Heart left ventricle (tissue), 16 donors: ENCODE measurements around the gene RIC8B. TPM values are rescaled to one million over a fixed set of nuclear protein-coding genes. Genes with fewer than 3 reads are reported as not detected.

Experiments used
- ATAC-seq, 4 donors: fragments of 200-7000 bp; cut with Tn5 transposase; one replicate each; pipeline ENCODE4 v1.9.1; 2020 to 2022; ENCODE audit warnings: moderate library complexity in 4 of 4, mild to moderate bottlenecking in 3 of 4, moderate number of reproducible peaks in 1 of 4
- DNase-seq, 5 donors: peaks; one replicate each; pipeline ENCODE4 v3.0.0-alpha.2; 2020
- H3K27ac ChIP-seq, 12 donors: fragments of 200-600 bp; sonication (generic) in 4 of 12; one replicate each; pipeline versions ENCODE4 v1.5.0 to v1.8.0; 2016 to 2022; ENCODE audit warnings: mild to moderate bottlenecking in 2 of 12
- H3K27me3 ChIP-seq, 9 donors: fragments of 200-600 bp; sonication (generic) in 2 of 9; one replicate each; pipeline versions ENCODE4 v1.5.1 to v1.8.0; 2016 to 2022; ENCODE audit warnings: mild to moderate bottlenecking in 3 of 9
- H3K36me3 ChIP-seq, 9 donors: fragments of 200-600 bp; sonication (generic) in 2 of 9; one replicate each; pipeline versions ENCODE4 v1.5.0 to v1.8.0; 2018 to 2022; ENCODE audit warnings: mild to moderate bottlenecking in 2 of 9
- H3K4me1 ChIP-seq, 12 donors: fragments of 200-600 bp; sonication (generic) in 4 of 12; one replicate each; pipeline versions ENCODE4 v1.5.0 to v1.8.0; 2016 to 2022; ENCODE audit warnings: mild to moderate bottlenecking in 3 of 12
- H3K4me3 ChIP-seq, 12 donors: fragments of 200-600 bp; sonication (generic) in 4 of 12; one replicate each; pipeline versions ENCODE4 v1.5.0 to v1.8.0; 2017 to 2022; ENCODE audit warnings: mild to moderate bottlenecking in 9 of 12, moderate library complexity in 4 of 12
- H3K9me3 ChIP-seq, 12 donors: fragments of 200-600 bp; sonication (generic) in 4 of 12; one replicate each; pipeline versions ENCODE4 v1.5.0 to v1.8.0; 2016 to 2022; ENCODE audit warnings: mild to moderate bottlenecking in 1 of 12
- CTCF ChIP-seq, 12 donors: fragments of 200-600 bp; sonication (generic) in 4 of 12; IDR thresholded peaks; one replicate each; pipeline versions ENCODE4 v1.5.0 to v1.8.0; 2018 to 2022; ENCODE audit warnings: antibody characterized with exemption in 12 of 12, mild to moderate bottlenecking in 5 of 12
- POLR2A ChIP-seq, 2 donors: fragments of 450-650 bp; IDR thresholded peaks; one replicate each; pipeline ENCODE4 v1.6.1; 2017; ENCODE audit warnings: antibody characterized with exemption in 2 of 2, mild to moderate bottlenecking in 2 of 2, moderate library complexity in 2 of 2
- WGBS, 4 donors: extraction: QIAGEN DNeasy Blood & Tissue Kit in 2 of 4; methylation state at CpG; one replicate each; pipeline versions ENCODE4 v1.1.5 to v1.1.7; 2013 to 2018; 5-methylcytosine and 5-hydroxymethylcytosine counted together
- intact Hi-C, 10 donors: fragments of 100-400 bp; cut with DNase I; formaldehyde crosslinking; loops; one replicate each; pipeline versions ENCODE4 v1.11.1 to v1.14.2; 2022
- polyA plus RNA-seq, 2 donors: library from polyadenylated mRNA; stranded (reverse); fragments of 200-250 nt; gene quantifications; one replicate each; pipeline ENCODE4 v1.2.3, GENCODE V29; 2013
- total RNA-seq, 9 donors: library from RNA; depleted of rRNA in 2 of 9; stranded (reverse); fragments of >200 nt in 2 of 9; fragmentation: NEBNext Ultra II Directional in 3 of 9; extraction: Animal tissue kit (Norgen Biotek cat#: 25700) in 3 of 9; gene quantifications; one replicate each; pipeline versions ENCODE4 v1.1.0 to v1.2.4, GENCODE V29; 2016 to 2023
- donor health status: ischemic (EF 13 %, LVEDD 7.1; RV severe dilation, severe dysfunction).
- donor health status: healthy with polysubstance abuse.
- donor health status: DM: no; HTN: yes; CAD: no.
- donor health status: DM: no; HTN: no; CAD: no.
- donor health status: ischemic (EF 25% LVEDD 6.9; RV normal size, moderate dysfunction).
- donor health status: ischemic (EF 25% LVEDD 5.7; RV mildly dilated, moderate dysfunction).
- donor health status: healthy.
- donor health status: DM: yes; HTN: yes; CAD: no.
- donor health status: ischemic (EF 35%, LVEDD 5.7; RV mildly dilated, moderate dysfunction).
- donor health status: nonischemic (EF 11% LVEDD 7.7; RV severe dilation, severe dysfunction).
- donor health status: DM: yes; HTN: yes; CAD: no.
- donor health status: PGD.
- donor health status: ischemic (EF 29% LVEDD 5.4; RV normal size, mild dysfunction).
- donor health status: nonischemic (EF 23%, LVEDD 6.1; RV moderate dilation, normal function).

Gene RIC8B
- total and polyA plus RNA-seq, 11 donors, result 6.1 to 27.5 (median 22.7) TPM

DNA sequence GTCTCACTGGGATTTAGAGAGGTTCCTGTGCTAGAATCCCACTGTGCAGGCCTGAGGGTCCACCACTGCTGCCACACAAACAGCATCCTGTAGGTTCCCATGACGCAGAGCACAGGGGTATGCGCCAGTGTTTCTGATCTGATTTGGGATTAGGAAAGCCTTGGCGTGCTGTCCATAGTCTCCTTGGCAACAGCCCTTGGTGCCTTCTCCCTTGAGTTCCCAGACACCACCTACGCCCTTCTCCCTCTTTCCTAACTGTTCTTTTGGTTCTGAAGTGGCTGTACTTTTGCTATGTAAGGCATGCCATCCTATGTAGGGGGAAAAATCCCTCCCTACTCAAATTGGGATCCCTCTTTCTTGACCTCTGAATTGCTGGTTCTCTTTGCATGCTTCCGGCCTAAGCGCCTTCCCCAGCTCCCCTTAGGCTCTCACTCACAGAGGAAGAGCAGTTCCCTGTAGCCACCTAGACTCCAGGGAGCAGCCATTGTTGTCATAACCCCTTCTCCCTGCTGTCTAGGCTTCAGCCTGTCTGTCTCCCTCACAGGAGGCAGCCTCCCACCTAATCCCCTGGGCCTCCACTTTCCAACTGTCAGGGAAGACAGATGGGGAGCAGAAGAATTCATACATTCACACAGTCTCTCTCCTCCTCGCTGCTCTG is 14.8 kb upstream of the RIC8B start:
- no peak for DNase-seq
- intact Hi-C loops, result no loop called here
- WGBS, 4 donors, result 79 to 83% (median 82%) methylated on average over 7 of the region's 7 CpGs
- peak in 3 of 4 donors; percentile 9 to 33 (median 10) for ATAC-seq
- H3K4me3 ChIP-seq, result no peak overlapping the region
- no peaks in the 10 kb centered on the region for H3K27me3 ChIP-seq
- no peaks in the 10 kb centered on the region for H3K36me3 ChIP-seq
- H3K4me1 ChIP-seq, result peaks cover 0 to 35% (median 13%) of the 10 kb centered on the region in 12 donors
- peak overlapping the region in 5 of 12 donors; percentile 23 to 47 (median 40) for H3K27ac ChIP-seq
- TF ChIP-seq POLR2A (IDR thresholded peaks at IDR 0.05), result no peak
- no peak for TF ChIP-seq CTCF (IDR thresholded peaks at IDR 0.05)
- H3K9me3 ChIP-seq, result no peaks in the 10 kb centered on the region

GRCh38 chr12:106760184-106760531 is 14.3 kb upstream of the RIC8B start:
- intact Hi-C loops, result no loop called here
- Histone ChIP-seq H3K27ac (peak overlapping the region in 4 of 12 donors; percentile 23 to 46 (median 37)), H3K4me3 (no peak overlapping the region), H3K27me3 (no peaks in the 10 kb centered on the region), H3K36me3 (no peaks in the 10 kb centered on the region), H3K9me3 (no peaks in the 10 kb centered on the region), H3K4me1 (peaks cover 0 to 35% (median 13%) of the 10 kb centered on the region in 12 donors)
- DNase-seq (no peak), ATAC-seq (peak in 3 of 4 donors; percentile 23 to 38 (median 28))
- 49 to 67% (median 57%) methylated on average over 2 of the region's 2 CpGs for WGBS, 4 donors
- TF ChIP-seq POLR2A (IDR thresholded peaks at IDR 0.05) (no peak), CTCF (IDR thresholded peaks at IDR 0.05) (no peak)

- H3K9me3 ChIP-seq, result no peaks in the 10 kb centered on the region
- H3K4me1 ChIP-seq, result peaks cover 0 to 43% (median 20%) of the 10 kb centered on the region in 12 donors
- intact Hi-C loops, result no loop called here
- peaks cover 0 to 9% (median 0%) of the 10 kb centered on the region in 9 donors for H3K27me3 ChIP-seq
- DNase-seq (no peak), ATAC-seq (no peak)
- no peaks in the 10 kb centered on the region for H3K36me3 ChIP-seq
- H3K27ac ChIP-seq, result no peak overlapping the region
- no peak overlapping the region for H3K4me3 ChIP-seq
- TF ChIP-seq POLR2A (IDR thresholded peaks at IDR 0.05) (no peak), CTCF (IDR thresholded peaks at IDR 0.05) (no peak)
Measured at GRCh38 chr12:106764220-106764619, 10.3 kb upstream of the RIC8B start.

DNA sequence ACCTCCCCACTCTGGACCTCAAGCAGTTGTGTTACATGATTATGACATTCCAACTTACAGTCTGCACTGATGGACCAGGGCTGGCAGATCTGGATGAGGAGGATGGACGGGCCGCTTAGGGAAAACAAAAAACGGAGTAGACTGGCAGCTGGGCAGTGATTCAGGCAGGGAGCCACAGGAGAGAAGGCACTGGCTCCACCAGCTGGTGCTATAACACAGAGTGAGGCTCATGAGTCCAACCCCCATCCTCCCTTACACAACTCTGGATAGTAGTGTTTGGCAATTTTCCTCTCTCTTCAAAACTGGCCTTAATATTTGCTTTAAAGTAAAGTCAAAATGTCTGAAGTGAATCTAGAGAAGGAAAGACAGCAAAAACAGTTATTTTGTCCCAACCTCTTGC is 9.7 kb upstream of the RIC8B start:
- 60 to 86% (median 78%) methylated on average over 3 of the region's 3 CpGs for WGBS, 4 donors
- DNase-seq, result peak in 1 of 5 donors; percentile 36
- Histone ChIP-seq H3K27ac (no peak overlapping the region), H3K4me3 (no peak overlapping the region), H3K9me3 (no peaks in the 10 kb centered on the region), H3K4me1 (peaks cover 0 to 39% (median 16%) of the 10 kb centered on the region in 12 donors), H3K36me3 (no peaks in the 10 kb centered on the region), H3K27me3 (peaks cover 0 to 9% (median 0%) of the 10 kb centered on the region in 9 donors)
- peak; percentile 55 to 79 (median 72) for ATAC-seq
- intact Hi-C loops, result no loop called here
- TF ChIP-seq POLR2A (IDR thresholded peaks at IDR 0.05) (no peak), CTCF (IDR thresholded peaks at IDR 0.05) (peak in 5 of 12 donors; percentile 10 to 37 (median 20))
